ENCODE measurements around the gene IGSF21.

The IGSF21 gene

DNA sequence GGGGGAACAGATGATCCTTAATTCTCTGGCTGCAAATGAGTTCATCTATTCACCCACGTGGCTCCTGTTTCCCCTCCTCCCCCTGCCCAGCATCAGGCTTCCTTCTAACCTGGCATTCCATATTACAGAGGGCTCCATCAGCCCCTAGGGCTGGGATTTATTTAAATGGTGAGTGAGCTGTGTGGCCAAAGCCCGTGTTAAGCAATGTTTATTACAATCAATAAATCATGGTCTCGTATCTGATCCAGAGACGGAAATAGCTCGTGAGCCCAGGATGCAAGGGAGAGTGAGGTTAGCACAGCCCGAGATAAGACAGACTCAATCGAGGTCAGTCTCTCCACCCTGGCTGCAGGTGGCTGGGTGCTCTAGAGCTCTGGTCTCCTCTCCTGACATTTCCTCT is 43.1 kb upstream of the IGSF21 start:
- Histone ChIP-seq H3K4me3 (ENCODE audit: low read depth, low read length) (no peak overlapping the region), H3K36me3 (no peaks in the 10 kb centered on the region), H3K27ac (no peak overlapping the region), H3K9me3 (ENCODE audit: severe bottlenecking) (no peaks in the 10 kb centered on the region), H3K27me3 (ENCODE audit: insufficient read depth, low read depth, severe bottlenecking) (no peaks in the 10 kb centered on the region)
- no peak for DNase-seq
- TF ChIP-seq, protein P1, sequence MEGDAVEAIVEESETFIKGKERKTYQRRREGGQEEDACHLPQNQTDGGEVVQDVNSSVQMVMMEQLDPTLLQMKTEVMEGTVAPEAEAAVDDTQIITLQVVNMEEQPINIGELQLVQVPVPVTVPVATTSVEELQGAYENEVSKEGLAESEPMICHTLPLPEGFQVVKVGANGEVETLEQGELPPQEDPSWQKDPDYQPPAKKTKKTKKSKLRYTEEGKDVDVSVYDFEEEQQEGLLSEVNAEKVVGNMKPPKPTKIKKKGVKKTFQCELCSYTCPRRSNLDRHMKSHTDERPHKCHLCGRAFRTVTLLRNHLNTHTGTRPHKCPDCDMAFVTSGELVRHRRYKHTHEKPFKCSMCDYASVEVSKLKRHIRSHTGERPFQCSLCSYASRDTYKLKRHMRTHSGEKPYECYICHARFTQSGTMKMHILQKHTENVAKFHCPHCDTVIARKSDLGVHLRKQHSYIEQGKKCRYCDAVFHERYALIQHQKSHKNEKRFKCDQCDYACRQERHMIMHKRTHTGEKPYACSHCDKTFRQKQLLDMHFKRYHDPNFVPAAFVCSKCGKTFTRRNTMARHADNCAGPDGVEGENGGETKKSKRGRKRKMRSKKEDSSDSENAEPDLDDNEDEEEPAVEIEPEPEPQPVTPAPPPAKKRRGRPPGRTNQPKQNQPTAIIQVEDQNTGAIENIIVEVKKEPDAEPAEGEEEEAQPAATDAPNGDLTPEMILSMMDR (IDR thresholded peaks at IDR 0.05; ENCODE audit: low read depth, low read length) = no peak

DNA sequence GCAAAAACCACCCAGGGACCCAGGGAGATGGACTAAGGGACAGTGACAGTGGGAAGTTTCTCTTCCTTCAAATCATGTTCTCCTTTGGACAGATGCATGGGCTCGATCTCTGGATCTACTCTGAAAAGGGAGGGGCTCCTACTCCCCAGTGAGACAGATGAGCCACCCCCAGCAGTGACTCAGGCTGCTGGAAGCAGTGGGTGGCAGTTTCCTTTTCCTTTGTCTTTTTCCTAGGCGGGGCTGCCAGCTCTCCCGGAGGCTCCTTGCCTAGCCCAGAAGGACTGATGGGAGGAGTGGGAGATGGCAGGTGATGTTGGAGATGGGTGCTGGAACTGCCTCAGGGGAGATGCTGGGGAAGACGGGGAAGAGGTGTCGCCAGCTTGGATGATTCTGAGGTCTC is 41.0 kb upstream of the IGSF21 start:
- Histone ChIP-seq H3K36me3 (no peaks in the 10 kb centered on the region), H3K4me3 (ENCODE audit: low read depth, low read length) (no peak overlapping the region), H3K27ac (no peak overlapping the region), H3K27me3 (ENCODE audit: insufficient read depth, low read depth, severe bottlenecking) (no peaks in the 10 kb centered on the region), H3K9me3 (ENCODE audit: severe bottlenecking) (no peaks in the 10 kb centered on the region)
- DNase-seq = no peak
- TF ChIP-seq, protein P1 (IDR thresholded peaks at IDR 0.05; ENCODE audit: low read depth, low read length) = no peak

DNA sequence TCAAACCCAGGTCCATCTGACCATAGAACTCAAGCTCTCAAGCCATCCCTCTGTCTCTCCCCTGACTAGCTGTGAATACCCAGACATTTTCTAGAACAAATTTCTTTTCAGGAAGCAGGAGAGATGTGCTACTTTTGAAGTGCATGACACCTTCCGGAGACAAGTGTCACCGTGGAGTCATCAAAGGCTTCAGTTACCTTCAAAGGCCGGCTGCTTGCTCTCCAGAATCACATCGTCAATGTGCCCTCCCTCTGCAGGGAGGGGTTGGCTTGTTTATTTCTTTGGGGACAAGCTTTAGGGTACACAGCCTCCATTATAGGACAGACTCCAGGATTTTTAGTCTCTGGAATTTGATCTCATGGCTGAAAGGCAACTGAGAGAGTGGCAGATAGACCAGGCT is 37.7 kb upstream of the IGSF21 start:
- TF ChIP-seq, protein P1 (IDR thresholded peaks at IDR 0.05; ENCODE audit: low read depth, low read length) = no peak
- no peak overlapping the region for H3K4me3 ChIP-seq (ENCODE audit: low read depth, low read length)

DNA sequence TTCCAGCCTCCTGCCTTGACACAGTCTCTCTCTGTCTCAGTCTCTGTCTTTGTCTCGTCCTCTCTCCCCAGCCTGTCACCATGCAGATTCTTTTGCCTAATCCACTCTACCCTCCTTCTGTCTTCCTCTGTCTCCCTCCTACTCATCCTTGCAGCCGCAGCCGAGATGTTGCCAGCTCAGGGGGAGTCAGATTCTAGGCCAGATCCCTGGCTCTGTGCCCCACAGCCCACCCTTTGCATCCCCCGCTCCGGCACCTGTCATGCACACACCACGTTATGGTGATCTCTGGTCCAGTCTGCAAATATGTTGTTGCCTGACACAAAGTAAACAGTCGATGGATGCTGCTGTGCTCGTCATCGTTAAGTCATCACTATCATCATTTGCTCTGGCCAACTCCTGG is 35.5 kb upstream of the IGSF21 start:
- no peak for DNase-seq
- Histone ChIP-seq H3K36me3 (no peaks in the 10 kb centered on the region), H3K4me3 (ENCODE audit: low read depth, low read length) (no peak overlapping the region), H3K9me3 (ENCODE audit: severe bottlenecking) (no peaks in the 10 kb centered on the region), H3K27me3 (ENCODE audit: insufficient read depth, low read depth, severe bottlenecking) (no peaks in the 10 kb centered on the region), H3K27ac (no peak overlapping the region)
- TF ChIP-seq, protein P1 (IDR thresholded peaks at IDR 0.05; ENCODE audit: low read depth, low read length) = no peak

More for the DNA sequence above, 37.7 kb upstream of the IGSF21 start:
- DNase-seq = no peak
- Histone ChIP-seq H3K36me3 (no peaks in the 10 kb centered on the region), H3K9me3 (ENCODE audit: severe bottlenecking) (no peaks in the 10 kb centered on the region), H3K27ac (no peak overlapping the region), H3K27me3 (ENCODE audit: insufficient read depth, low read depth, severe bottlenecking) (no peaks in the 10 kb centered on the region)

DNA sequence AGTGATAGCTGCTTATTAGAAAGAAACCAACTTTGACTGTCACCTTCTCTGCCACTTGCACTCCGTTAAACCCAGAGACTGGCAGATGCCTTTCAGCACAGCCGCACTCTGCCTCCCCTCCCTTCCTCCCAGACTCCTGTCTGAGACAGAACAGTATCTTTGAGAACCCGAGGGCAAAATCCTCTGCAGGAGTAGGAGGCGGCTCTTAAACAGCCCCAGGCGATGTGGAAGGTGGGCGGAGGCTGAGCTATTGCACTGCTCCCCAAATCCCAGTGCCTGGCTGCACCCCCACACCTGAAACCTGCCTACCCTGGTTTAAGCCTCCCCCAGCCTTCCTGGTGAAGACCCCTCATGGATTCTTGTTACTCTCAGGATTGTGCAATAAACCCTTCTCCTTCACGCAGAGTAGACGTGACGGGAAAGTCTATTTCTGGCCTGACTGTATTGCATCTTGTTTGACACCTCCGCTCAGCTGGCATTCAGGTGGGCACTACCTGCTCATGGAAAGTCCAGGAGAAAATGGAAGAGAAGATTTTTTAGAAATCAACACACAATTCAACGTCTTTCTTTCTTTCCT is 34.4 kb upstream of the IGSF21 start:
- no peak overlapping the region for H3K4me3 ChIP-seq (ENCODE audit: low read depth, low read length)
- no peaks in the 10 kb centered on the region for H3K36me3 ChIP-seq
- no peaks in the 10 kb centered on the region for H3K9me3 ChIP-seq (ENCODE audit: severe bottlenecking)
- no peak overlapping the region for H3K27ac ChIP-seq
- DNase-seq = no peak
- no peaks in the 10 kb centered on the region for H3K27me3 ChIP-seq (ENCODE audit: insufficient read depth, low read depth, severe bottlenecking)
- TF ChIP-seq, protein P1 (IDR thresholded peaks at IDR 0.05; ENCODE audit: low read depth, low read length) = no peak

DNA sequence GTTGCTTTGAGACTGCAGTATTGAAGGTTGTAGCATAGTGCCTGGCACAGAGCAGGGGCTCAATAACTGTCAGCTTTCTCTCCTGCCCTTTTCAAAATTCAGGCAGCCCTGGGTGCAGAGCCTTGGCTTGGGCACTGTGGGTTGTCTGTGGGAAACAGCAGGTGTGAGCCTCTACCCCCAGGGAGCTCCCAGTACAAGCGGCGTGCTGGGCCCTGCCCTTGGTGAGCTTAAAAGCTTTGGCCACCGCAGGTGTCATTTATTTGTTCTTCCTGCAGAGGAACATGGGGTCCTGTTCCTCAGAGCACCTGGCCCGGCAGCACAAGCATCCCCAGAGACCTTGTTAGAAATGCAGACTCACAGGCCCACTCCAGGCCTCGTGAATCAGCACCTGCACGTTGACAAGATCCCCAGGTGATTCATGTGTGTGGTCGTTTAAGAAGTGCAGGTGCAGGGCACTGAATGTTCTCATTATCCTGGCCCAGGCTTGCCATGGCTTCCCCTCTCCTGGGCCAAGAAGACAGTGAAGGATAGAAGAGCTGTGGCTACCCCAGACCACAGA is 29.9 kb upstream of the IGSF21 start:
- Histone ChIP-seq H3K36me3 (no peaks in the 10 kb centered on the region), H3K4me3 (ENCODE audit: low read depth, low read length) (no peak overlapping the region), H3K27me3 (ENCODE audit: insufficient read depth, low read depth, severe bottlenecking) (no peaks in the 10 kb centered on the region), H3K27ac (no peak overlapping the region), H3K9me3 (ENCODE audit: severe bottlenecking) (no peaks in the 10 kb centered on the region)
- no peak for DNase-seq
- TF ChIP-seq, protein P1 (IDR thresholded peaks at IDR 0.05; ENCODE audit: low read depth, low read length) = no peak

All from WERI-Rb-1 (cell line).